Stimulated activated CD8-positive, alpha-beta memory T cell treated with anti-CD3 and anti-CD28 coated beads, Interleukin-7, amount 100 ng/mL, for 48 hours (primary cell): ENCODE results near the gene HOXA9.

ENCODE experiments used
- DNase-seq, 2 donors: peaks; one replicate each; pipeline ENCODE4 v3.0.0-alpha.2; 2020; ENCODE audit warnings: low read depth in 1 of 2; ENCODE audit errors: extremely low read depth in 1 of 2

Gene HOXA9

GRCh38 chr7:27116031-27116961, 49.0 kb downstream of the HOXA9 start:
- DNase-seq, result no peak

GRCh38 chr7:27115221-27116026, 49.9 kb downstream of the HOXA9 start:
- no peak for DNase-seq

GRCh38 chr7:27114881-27115220, 50.5 kb downstream of the HOXA9 start:
- no peak for DNase-seq

DNA sequence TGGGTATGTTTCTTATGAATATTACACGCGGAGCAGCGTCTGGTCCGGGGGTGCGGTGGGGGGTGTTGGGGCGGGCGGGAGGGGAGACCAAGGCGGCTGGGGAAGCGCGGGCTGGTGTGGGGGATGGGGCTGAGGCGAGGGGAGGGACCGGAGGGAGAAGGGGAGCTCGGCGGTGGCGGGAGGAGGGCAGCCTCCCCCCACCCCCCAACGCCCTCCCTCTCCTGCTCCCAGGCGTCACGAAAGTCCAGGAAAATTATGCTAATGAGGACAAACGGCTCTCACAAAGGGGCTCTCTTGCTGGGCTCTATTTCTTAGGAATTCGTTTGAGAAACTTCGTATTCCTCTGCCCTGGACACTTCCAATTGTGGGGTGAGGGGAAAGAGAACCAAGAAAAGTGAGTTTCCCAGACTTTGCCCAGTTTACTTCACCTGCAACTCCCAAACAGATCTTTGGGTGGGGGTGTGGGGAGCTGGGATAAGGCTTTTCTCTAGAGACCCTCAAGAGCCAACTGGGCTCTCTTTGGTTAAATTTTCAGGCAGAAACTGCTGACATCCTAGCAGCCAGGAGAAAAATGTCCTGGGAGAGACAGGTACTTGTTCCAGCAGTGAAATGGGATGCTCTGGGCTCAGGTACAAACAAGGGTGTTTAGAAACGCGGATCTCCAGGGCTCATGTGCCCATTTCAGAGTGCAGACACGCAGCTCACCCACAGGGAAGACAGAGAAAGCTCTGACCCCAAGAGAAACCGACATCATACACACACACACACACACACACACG, 51.2 kb downstream of the HOXA9 start:
- DNase-seq, result no peak

- no peak for DNase-seq
These were observed 52.1 kb downstream of the HOXA9 start for GRCh38 chr7:27112955-27113949.
